Measurements from ENCODE around the gene C1orf141.

Gene C1orf141

DNA sequence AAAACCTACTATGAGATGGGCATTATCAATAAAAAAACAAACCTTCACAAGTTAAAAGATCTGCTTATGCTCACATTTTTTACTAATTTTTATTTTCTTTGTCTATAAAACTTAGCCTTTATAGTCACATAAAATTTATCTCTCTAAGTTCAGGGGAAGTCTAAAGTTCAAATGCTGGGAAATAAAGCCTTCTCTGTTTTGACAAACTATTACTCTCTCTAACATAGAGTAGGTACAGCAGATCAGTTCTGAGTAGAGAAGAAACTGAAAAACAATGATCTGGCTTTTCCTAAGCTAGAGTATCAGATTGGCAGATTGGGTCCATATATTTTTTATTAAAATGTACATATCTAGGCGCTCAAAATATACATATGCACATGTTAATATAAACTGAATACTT is 31.2 kb downstream of the C1orf141 start:
- TF ChIP-seq SPI1 (IDR thresholded peaks at IDR 0.05; ENCODE audit: low read depth, low read length) (no peak), PAX5 (IDR thresholded peaks at IDR 0.05; ENCODE audit: insufficient read depth, low read length, severe bottlenecking) (no peak), POU2F2 (IDR thresholded peaks at IDR 0.05; ENCODE audit: low read depth, low read length) (no peak), POLR2AphosphoS5 (IDR thresholded peaks at IDR 0.05; ENCODE audit: low read depth, low read length) (no peak), TAF1 (IDR thresholded peaks at IDR 0.05; ENCODE audit: low read depth, low read length) (no peak)
- no peak for DNase-seq (ENCODE audit: insufficient read length, low spot score)
- FAIRE-seq, result no peak

DNA sequence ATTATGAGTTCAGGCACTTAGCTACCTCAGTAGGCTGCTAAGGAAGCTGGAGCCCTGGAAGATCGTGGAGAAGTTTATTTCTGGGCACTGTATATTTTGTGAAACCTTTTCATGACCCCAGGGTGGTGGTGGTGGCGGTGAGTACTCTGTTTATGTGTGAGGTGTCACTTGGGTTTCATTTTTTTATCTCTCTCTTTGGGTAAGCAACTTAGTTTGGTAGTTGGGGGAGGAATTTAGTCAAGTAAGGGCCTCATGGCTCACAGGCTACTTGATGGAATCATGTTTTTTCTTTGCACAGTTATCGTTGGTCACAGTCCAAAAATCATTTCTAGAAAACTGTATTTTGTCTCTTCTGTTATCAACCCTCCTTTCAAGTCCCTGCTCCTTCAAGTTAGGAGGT is 33.9 kb downstream of the C1orf141 start:
- FAIRE-seq, result no peak

GRCh38 chr1:67097305-67097704 is 37.5 kb downstream of the C1orf141 start:
- no peak for TF ChIP-seq POLR2A (IDR thresholded peaks at IDR 0.05; ENCODE audit: low read depth, low read length)
- no peak for TF ChIP-seq PAX5 (IDR thresholded peaks at IDR 0.05; ENCODE audit: insufficient read depth, low read length, severe bottlenecking)
- TF ChIP-seq POU2F2 (IDR thresholded peaks at IDR 0.05; ENCODE audit: low read depth, low read length), result no peak
- TF ChIP-seq POLR2AphosphoS5 (IDR thresholded peaks at IDR 0.05; ENCODE audit: low read depth, low read length), result no peak
- TF ChIP-seq SPI1 (IDR thresholded peaks at IDR 0.05; ENCODE audit: low read depth, low read length), result no peak
- TF ChIP-seq TAF1 (IDR thresholded peaks at IDR 0.05; ENCODE audit: low read depth, low read length), result no peak
- no peak for FAIRE-seq
- no peak for DNase-seq (ENCODE audit: insufficient read length, low spot score)

More for the DNA sequence above, 33.9 kb downstream of the C1orf141 start:
- no peak for DNase-seq (ENCODE audit: insufficient read length, low spot score)
- no peak for TF ChIP-seq PAX5 (IDR thresholded peaks at IDR 0.05; ENCODE audit: insufficient read depth, low read length, severe bottlenecking)
- no peak for TF ChIP-seq SPI1 (IDR thresholded peaks at IDR 0.05; ENCODE audit: low read depth, low read length)
- TF ChIP-seq POLR2AphosphoS5 (IDR thresholded peaks at IDR 0.05; ENCODE audit: low read depth, low read length), result no peak
- no peak for TF ChIP-seq TAF1 (IDR thresholded peaks at IDR 0.05; ENCODE audit: low read depth, low read length)
- no peak for TF ChIP-seq POLR2A (IDR thresholded peaks at IDR 0.05; ENCODE audit: low read depth, low read length)
- TF ChIP-seq POU2F2 (IDR thresholded peaks at IDR 0.05; ENCODE audit: low read depth, low read length), result no peak

- TF ChIP-seq POLR2AphosphoS5 (IDR thresholded peaks at IDR 0.05; ENCODE audit: low read depth, low read length), result no peak
- no peak for TF ChIP-seq POLR2A (IDR thresholded peaks at IDR 0.05; ENCODE audit: low read depth, low read length)
- TF ChIP-seq PAX5 (IDR thresholded peaks at IDR 0.05; ENCODE audit: insufficient read depth, low read length, severe bottlenecking), result no peak
- DNase-seq (ENCODE audit: insufficient read length, low spot score), result no peak
- FAIRE-seq, result no peak
These were observed 40.6 kb downstream of the C1orf141 start for GRCh38 chr1:67094191-67094590.

DNA sequence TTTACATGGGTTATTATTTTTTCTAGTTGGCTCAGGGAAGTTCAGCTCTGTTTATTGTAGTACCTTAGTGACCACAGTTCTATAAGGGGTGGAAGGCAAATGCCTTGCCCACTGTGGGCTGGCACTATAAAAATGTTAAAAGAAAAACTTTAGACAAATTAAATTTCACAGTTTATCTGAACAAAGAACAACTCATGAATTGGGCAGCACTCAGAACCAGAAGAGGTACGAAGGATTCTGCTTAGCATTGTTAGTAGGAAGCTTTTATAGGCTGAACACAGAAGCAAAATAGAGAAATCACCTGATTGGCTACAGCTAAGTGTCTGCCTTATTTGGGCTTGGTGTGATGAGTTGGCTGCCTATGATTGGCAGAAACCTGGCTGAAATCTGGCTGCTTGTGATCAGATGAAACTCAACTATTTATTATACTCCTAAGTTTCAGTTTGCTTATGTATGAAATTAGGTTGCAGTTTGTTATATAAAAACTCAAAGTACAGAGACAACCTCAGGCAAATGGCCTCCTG is 45.0 kb downstream of the C1orf141 start:
- TF ChIP-seq TAF1 (IDR thresholded peaks at IDR 0.05; ENCODE audit: low read depth, low read length) (no peak), POLR2AphosphoS5 (IDR thresholded peaks at IDR 0.05; ENCODE audit: low read depth, low read length) (no peak), SPI1 (IDR thresholded peaks at IDR 0.05; ENCODE audit: low read depth, low read length) (no peak), POU2F2 (IDR thresholded peaks at IDR 0.05; ENCODE audit: low read depth, low read length) (no peak), POLR2A (IDR thresholded peaks at IDR 0.05; ENCODE audit: low read depth, low read length) (no peak), PAX5 (IDR thresholded peaks at IDR 0.05; ENCODE audit: insufficient read depth, low read length, severe bottlenecking) (no peak)
- DNase-seq (ENCODE audit: insufficient read length, low spot score) (no peak), FAIRE-seq (no peak)

DNA sequence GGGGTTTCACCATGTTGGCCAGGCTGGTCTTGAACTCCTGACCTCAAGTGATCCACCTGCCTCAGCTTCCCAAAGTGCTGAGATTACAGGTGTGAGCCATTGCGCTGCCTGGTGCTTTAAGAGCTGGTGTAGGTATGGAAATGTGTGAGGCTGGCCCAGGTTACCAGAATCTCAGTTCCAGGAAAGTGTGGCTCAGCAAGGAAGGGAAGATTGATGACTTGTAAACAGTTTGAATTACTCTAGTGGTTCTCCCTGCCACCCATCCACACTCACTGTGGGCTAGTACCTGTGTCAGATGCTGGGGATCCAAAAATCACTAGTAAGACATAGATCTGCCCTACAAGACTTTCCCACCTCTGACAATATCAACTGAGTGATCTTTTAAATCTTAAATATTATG is 46.3 kb downstream of the C1orf141 start:
- no peak for DNase-seq (ENCODE audit: insufficient read length, low spot score)
- TF ChIP-seq POU2F2 (IDR thresholded peaks at IDR 0.05; ENCODE audit: low read depth, low read length) (no peak), TAF1 (IDR thresholded peaks at IDR 0.05; ENCODE audit: low read depth, low read length) (no peak), POLR2A (IDR thresholded peaks at IDR 0.05; ENCODE audit: low read depth, low read length) (no peak), PAX5 (IDR thresholded peaks at IDR 0.05; ENCODE audit: insufficient read depth, low read length, severe bottlenecking) (no peak), SPI1 (IDR thresholded peaks at IDR 0.05; ENCODE audit: low read depth, low read length) (no peak), POLR2AphosphoS5 (IDR thresholded peaks at IDR 0.05; ENCODE audit: low read depth, low read length) (no peak)
- FAIRE-seq, result no peak

GRCh38 chr1:67085326-67085725 is 49.4 kb downstream of the C1orf141 start:
- FAIRE-seq, result no peak
- no peak for TF ChIP-seq POU2F2 (IDR thresholded peaks at IDR 0.05; ENCODE audit: low read depth, low read length)
- TF ChIP-seq SPI1 (IDR thresholded peaks at IDR 0.05; ENCODE audit: low read depth, low read length), result no peak
- no peak for TF ChIP-seq POLR2AphosphoS5 (IDR thresholded peaks at IDR 0.05; ENCODE audit: low read depth, low read length)
- no peak for TF ChIP-seq POLR2A (IDR thresholded peaks at IDR 0.05; ENCODE audit: low read depth, low read length)
- TF ChIP-seq TAF1 (IDR thresholded peaks at IDR 0.05; ENCODE audit: low read depth, low read length), result no peak
- TF ChIP-seq PAX5 (IDR thresholded peaks at IDR 0.05; ENCODE audit: insufficient read depth, low read length, severe bottlenecking), result no peak
- DNase-seq (ENCODE audit: insufficient read length, low spot score), result no peak

- TF ChIP-seq TAF1 (IDR thresholded peaks at IDR 0.05; ENCODE audit: low read depth, low read length), result no peak
- TF ChIP-seq PAX5 (IDR thresholded peaks at IDR 0.05; ENCODE audit: insufficient read depth, low read length, severe bottlenecking), result no peak
- TF ChIP-seq POLR2AphosphoS5 (IDR thresholded peaks at IDR 0.05; ENCODE audit: low read depth, low read length), result no peak
- DNase-seq (ENCODE audit: insufficient read length, low spot score) (no peak), FAIRE-seq (no peak)
These were observed 49.9 kb downstream of the C1orf141 start for GRCh38 chr1:67084765-67085318.

DNA sequence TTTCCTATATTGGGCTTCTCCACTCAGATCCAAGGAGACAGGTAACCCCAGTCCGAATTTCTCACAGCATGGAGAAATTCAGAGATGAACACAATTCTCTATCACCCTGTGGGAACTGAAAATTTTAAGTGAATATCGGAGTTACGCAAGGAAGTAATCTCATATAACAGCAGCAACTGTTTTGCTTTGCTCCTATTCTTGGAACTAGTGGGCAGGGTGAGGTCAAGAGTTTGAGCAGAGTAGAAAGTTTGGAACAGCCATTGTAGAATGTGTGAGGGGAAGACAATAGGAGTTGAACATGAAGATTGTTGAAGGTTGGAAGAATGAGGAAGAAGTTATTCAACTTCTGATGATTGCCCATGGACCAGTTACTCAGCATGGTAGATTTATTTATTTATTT is 56.5 kb downstream of the C1orf141 start:
- FAIRE-seq (no peak), DNase-seq (ENCODE audit: insufficient read length, low spot score) (no peak)
- TF ChIP-seq SPI1 (IDR thresholded peaks at IDR 0.05; ENCODE audit: low read depth, low read length) (no peak), POU2F2 (IDR thresholded peaks at IDR 0.05; ENCODE audit: low read depth, low read length) (no peak), TAF1 (IDR thresholded peaks at IDR 0.05; ENCODE audit: low read depth, low read length) (no peak), POLR2A (IDR thresholded peaks at IDR 0.05; ENCODE audit: low read depth, low read length) (no peak), PAX5 (IDR thresholded peaks at IDR 0.05; ENCODE audit: insufficient read depth, low read length, severe bottlenecking) (no peak), POLR2AphosphoS5 (IDR thresholded peaks at IDR 0.05; ENCODE audit: low read depth, low read length) (no peak)

DNA sequence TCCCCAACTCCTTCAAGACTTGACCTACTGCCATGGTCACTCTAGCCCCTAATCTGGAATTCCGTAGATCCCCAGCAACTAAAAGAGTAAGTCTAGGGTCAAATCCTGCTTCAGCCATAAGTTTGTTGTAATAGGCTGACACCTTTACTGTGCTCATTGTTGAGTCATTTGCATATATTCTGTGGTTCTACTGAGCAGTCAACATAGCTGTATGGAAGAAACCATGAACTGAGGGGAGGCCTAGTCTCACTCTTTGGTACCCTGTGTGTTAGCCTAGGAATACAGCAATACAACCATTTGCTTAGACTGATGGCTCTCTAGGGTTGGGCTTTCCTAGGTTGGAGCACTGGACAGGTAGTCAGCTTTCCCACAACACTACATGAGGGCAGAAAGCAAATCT is 57.2 kb downstream of the C1orf141 start:
- FAIRE-seq, result no peak
- DNase-seq (ENCODE audit: insufficient read length, low spot score), result no peak
- TF ChIP-seq POU2F2 (IDR thresholded peaks at IDR 0.05; ENCODE audit: low read depth, low read length) (no peak), SPI1 (IDR thresholded peaks at IDR 0.05; ENCODE audit: low read depth, low read length) (no peak), TAF1 (IDR thresholded peaks at IDR 0.05; ENCODE audit: low read depth, low read length) (no peak), POLR2AphosphoS5 (IDR thresholded peaks at IDR 0.05; ENCODE audit: low read depth, low read length) (no peak), POLR2A (IDR thresholded peaks at IDR 0.05; ENCODE audit: low read depth, low read length) (no peak), PAX5 (IDR thresholded peaks at IDR 0.05; ENCODE audit: insufficient read depth, low read length, severe bottlenecking) (no peak)

All from GM12891 (cell line).